ENCODE measurements around the gene GPR135. TPM values are rescaled to one million over a fixed set of nuclear protein-coding genes. Genes with fewer than 3 reads are reported as not detected.

The GPR135 gene
- polyA plus RNA-seq, 1 donor (not counting 4 experiments of a cell fraction or from before 2014, with no cell fraction given): 0.90 TPM

- dilution Hi-C loops (cut with MboI; ENCODE audit: extremely low pct_ligation_motif_present, low sequenced_read_pairs): no loop called here
- H3K4me1 ChIP-seq (ENCODE audit: control insufficient read depth, extremely low read depth, insufficient read depth, low read length): peaks cover 10% of the 10 kb centered on the region
- H3K9me1 ChIP-seq (ENCODE audit: control insufficient read depth, extremely low read depth, insufficient read depth, low read length): no peaks in the 10 kb centered on the region
- no peak overlapping the region for H3K27ac ChIP-seq (ENCODE audit: control insufficient read depth, insufficient read depth, low read length)
- H3K27me3 ChIP-seq (ENCODE audit: control insufficient read depth, extremely low read depth, insufficient read depth, low read length): no peaks in the 10 kb centered on the region
- FAIRE-seq: no peak
- H3K79me2 ChIP-seq (ENCODE audit: control insufficient read depth, insufficient read depth, low read length): no peaks in the 10 kb centered on the region
- no peak overlapping the region for H3K4me3 ChIP-seq (ENCODE audit: control insufficient read depth in 2 of 3, extremely low read depth in 1 of 3, insufficient read depth in 2 of 3, low read depth in 1 of 3, low read length in 3 of 3)
- no peak for DNase-seq (ENCODE audit: low read depth, low spot score)
- TF ChIP-seq EZH2 (IDR thresholded peaks at IDR 0.05; ENCODE audit: low read length) (no peak), CTCF (optimal IDR thresholded peaks at IDR 0.05 in 1 of 3, IDR thresholded peaks at IDR 0.05 in 1 of 3, conservative IDR thresholded peaks at IDR 0.05 in 1 of 3; ENCODE audit: extremely low read depth in 1 of 3, insufficient read depth in 2 of 3, low read length in 3 of 3) (no peak)
- H4K20me1 ChIP-seq (ENCODE audit: control insufficient read depth, extremely low read depth, insufficient read depth, low read length): no peaks in the 10 kb centered on the region
- H2AFZ ChIP-seq (ENCODE audit: control insufficient read depth, low read length): no peak overlapping the region
- H3K9ac ChIP-seq (ENCODE audit: control insufficient read depth, extremely low read depth, insufficient read depth, low read length): no peak overlapping the region
- H3K36me3 ChIP-seq (ENCODE audit: control insufficient read depth in 2 of 2, extremely low read depth in 1 of 2, insufficient read depth in 2 of 2, low read length in 2 of 2): no peaks in the 10 kb centered on the region
- no peaks in the 10 kb centered on the region for H3K9me3 ChIP-seq (ENCODE audit: control insufficient read depth, low read depth, low read length)
- H3K4me2 ChIP-seq (ENCODE audit: control insufficient read depth, extremely low read depth, insufficient read depth, low read depth, low read length): no peak overlapping the region
Observed at GRCh38 chr14:59435101-59435500, 30.1 kb downstream of the GPR135 start.

GRCh38 chr14:59429790-59430189 is 35.4 kb downstream of the GPR135 start:
- TF ChIP-seq CTCF (optimal IDR thresholded peaks at IDR 0.05 in 1 of 3, IDR thresholded peaks at IDR 0.05 in 1 of 3, conservative IDR thresholded peaks at IDR 0.05 in 1 of 3; ENCODE audit: extremely low read depth in 1 of 3, insufficient read depth in 2 of 3, low read length in 3 of 3) (no peak), EZH2 (IDR thresholded peaks at IDR 0.05; ENCODE audit: low read length) (no peak)
- Histone ChIP-seq H3K36me3 (ENCODE audit: control insufficient read depth in 2 of 2, extremely low read depth in 1 of 2, insufficient read depth in 2 of 2, low read length in 2 of 2) (no peaks in the 10 kb centered on the region), H3K9me3 (ENCODE audit: control insufficient read depth, low read depth, low read length) (no peaks in the 10 kb centered on the region), H3K4me1 (ENCODE audit: control insufficient read depth, extremely low read depth, insufficient read depth, low read length) (peaks cover 7% of the 10 kb centered on the region), H4K20me1 (ENCODE audit: control insufficient read depth, extremely low read depth, insufficient read depth, low read length) (no peaks in the 10 kb centered on the region), H3K79me2 (ENCODE audit: control insufficient read depth, insufficient read depth, low read length) (no peaks in the 10 kb centered on the region), H3K27me3 (ENCODE audit: control insufficient read depth, extremely low read depth, insufficient read depth, low read length) (no peaks in the 10 kb centered on the region), H3K9me1 (ENCODE audit: control insufficient read depth, extremely low read depth, insufficient read depth, low read length) (no peaks in the 10 kb centered on the region), H3K27ac (ENCODE audit: control insufficient read depth, insufficient read depth, low read length) (no peak overlapping the region), H3K4me2 (ENCODE audit: control insufficient read depth, extremely low read depth, insufficient read depth, low read depth, low read length) (no peak overlapping the region), H3K9ac (ENCODE audit: control insufficient read depth, extremely low read depth, insufficient read depth, low read length) (no peak overlapping the region), H2AFZ (ENCODE audit: control insufficient read depth, low read length) (no peak overlapping the region), H3K4me3 (ENCODE audit: control insufficient read depth in 2 of 3, extremely low read depth in 1 of 3, insufficient read depth in 2 of 3, low read depth in 1 of 3, low read length in 3 of 3) (no peak overlapping the region)
- dilution Hi-C loops (cut with MboI; ENCODE audit: extremely low pct_ligation_motif_present, low sequenced_read_pairs): no loop called here
- no peak for FAIRE-seq
- DNase-seq (ENCODE audit: low read depth, low spot score): no peak
